Activated naive CD4-positive, alpha-beta T cell treated with anti-CD3 and anti-CD28 coated beads, Interleukin-2, amount 50 U/mL, for 24 hours (primary cell): ENCODE results near the gene TXNDC5.
"Not testable (repeated sequence)": the region's sequence is repeated elsewhere in the genome, so short reads cannot be mapped to it uniquely, and the experiment has no call there.

Experiments used
- H3K27ac Mint-ChIP-seq: one replicate; pipeline ENCODE4 v1.8.0; 2021; ENCODE audit warnings: mild to moderate bottlenecking, mixed read lengths
- H3K27me3 Mint-ChIP-seq: one replicate; pipeline ENCODE4 v1.8.0; 2021; ENCODE audit warnings: mixed read lengths
- H3K36me3 Mint-ChIP-seq: one replicate; pipeline ENCODE4 v1.8.0; 2021; ENCODE audit warnings: mixed read lengths
- H3K4me1 Mint-ChIP-seq: one replicate; pipeline ENCODE4 v1.8.0; 2021; ENCODE audit warnings: mixed read lengths
- H3K4me3 Mint-ChIP-seq: one replicate; pipeline ENCODE4 v1.8.0; 2021; ENCODE audit warnings: mild to moderate bottlenecking, mixed read lengths
- H3K9me3 Mint-ChIP-seq: one replicate; pipeline ENCODE4 v1.8.0; 2021; ENCODE audit warnings: mixed read lengths

The TXNDC5 gene

GRCh38 chr6:7904654-7905319, 5.8 kb downstream of the TXNDC5 start:
- Mint-ChIP-seq H3K27ac (no peak overlapping the region), H3K4me1 (no peaks in the 10 kb centered on the region), H3K4me3 (no peak overlapping the region), H3K27me3 (no peaks in the 10 kb centered on the region), H3K9me3 (no peaks in the 10 kb centered on the region), H3K36me3 (peaks cover 5% of the 10 kb centered on the region)

GRCh38 chr6:7903673-7904072, 6.9 kb downstream of the TXNDC5 start:
- Mint-ChIP-seq H3K27me3 (no peaks in the 10 kb centered on the region), H3K27ac (no peak overlapping the region), H3K4me1 (no peaks in the 10 kb centered on the region), H3K9me3 (no peaks in the 10 kb centered on the region), H3K4me3 (no peak overlapping the region), H3K36me3 (peaks cover 6% of the 10 kb centered on the region)

GRCh38 chr6:7902867-7903266, 7.7 kb downstream of the TXNDC5 start:
- Mint-ChIP-seq H3K27ac (no peak overlapping the region), H3K4me1 (no peaks in the 10 kb centered on the region), H3K27me3 (no peaks in the 10 kb centered on the region), H3K9me3 (no peaks in the 10 kb centered on the region), H3K36me3 (peaks cover 9% of the 10 kb centered on the region), H3K4me3 (no peak overlapping the region)

- Mint-ChIP-seq H3K4me1 (no peaks in the 10 kb centered on the region), H3K36me3 (peaks cover 9% of the 10 kb centered on the region), H3K27ac (no peak overlapping the region), H3K9me3 (no peaks in the 10 kb centered on the region), H3K27me3 (no peaks in the 10 kb centered on the region), H3K4me3 (no peak overlapping the region)
Observed at GRCh38 chr6:7902221-7902620, 8.4 kb downstream of the TXNDC5 start.

- no peaks in the 10 kb centered on the region for H3K4me1 Mint-ChIP-seq
- no peak overlapping the region for H3K27ac Mint-ChIP-seq
- H3K4me3 Mint-ChIP-seq = no peak overlapping the region
Observed at GRCh38 chr6:7901780-7902179, 8.8 kb downstream of the TXNDC5 start.

GRCh38 chr6:7901056-7901455, 9.5 kb downstream of the TXNDC5 start:
- Mint-ChIP-seq H3K4me3 (no peak overlapping the region), H3K36me3 (peaks cover 9% of the 10 kb centered on the region), H3K27ac (no peak overlapping the region)

More at GRCh38 chr6:7901780-7902179, 8.8 kb downstream of the TXNDC5 start:
- H3K9me3 Mint-ChIP-seq = no peaks in the 10 kb centered on the region
- H3K27me3 Mint-ChIP-seq = no peaks in the 10 kb centered on the region
- H3K36me3 Mint-ChIP-seq = peaks cover 9% of the 10 kb centered on the region

GRCh38 chr6:7900621-7901020, 10.0 kb downstream of the TXNDC5 start:
- Mint-ChIP-seq H3K27me3 (no peaks in the 10 kb centered on the region), H3K4me1 (no peaks in the 10 kb centered on the region), H3K36me3 (peaks cover 11% of the 10 kb centered on the region), H3K27ac (no peak overlapping the region), H3K9me3 (no peaks in the 10 kb centered on the region), H3K4me3 (no peak overlapping the region)

More at GRCh38 chr6:7901056-7901455, 9.5 kb downstream of the TXNDC5 start:
- Mint-ChIP-seq H3K4me1 (no peaks in the 10 kb centered on the region), H3K27me3 (no peaks in the 10 kb centered on the region), H3K9me3 (no peaks in the 10 kb centered on the region)

GRCh38 chr6:7899889-7900213, 10.7 kb downstream of the TXNDC5 start:
- H3K9me3 Mint-ChIP-seq = no peaks in the 10 kb centered on the region
- H3K27me3 Mint-ChIP-seq = no peaks in the 10 kb centered on the region
- H3K27ac Mint-ChIP-seq = no peak overlapping the region
- H3K36me3 Mint-ChIP-seq = peaks cover 9% of the 10 kb centered on the region
- H3K4me1 Mint-ChIP-seq = no peaks in the 10 kb centered on the region
- H3K4me3 Mint-ChIP-seq = no peak overlapping the region

GRCh38 chr6:7899101-7899888, 11.3 kb downstream of the TXNDC5 start:
- H3K9me3 Mint-ChIP-seq = no peaks in the 10 kb centered on the region
- H3K4me1 Mint-ChIP-seq = no peaks in the 10 kb centered on the region
- H3K36me3 Mint-ChIP-seq = peaks cover 13% of the 10 kb centered on the region
- H3K27ac Mint-ChIP-seq = no peak overlapping the region
- H3K27me3 Mint-ChIP-seq = no peaks in the 10 kb centered on the region
- no peak overlapping the region for H3K4me3 Mint-ChIP-seq

- not testable (repeated sequence) for H3K27ac Mint-ChIP-seq, H3K9me3 Mint-ChIP-seq, H3K4me1 Mint-ChIP-seq, H3K27me3 Mint-ChIP-seq, H3K4me3 Mint-ChIP-seq
- peaks cover 12% of the 10 kb centered on the region for H3K36me3 Mint-ChIP-seq
Observed at GRCh38 chr6:7898193-7898586, 12.4 kb downstream of the TXNDC5 start.

- no peak overlapping the region for H3K27ac Mint-ChIP-seq
- no peak overlapping the region for H3K4me3 Mint-ChIP-seq
- H3K4me1 Mint-ChIP-seq = no peaks in the 10 kb centered on the region
- no peaks in the 10 kb centered on the region for H3K27me3 Mint-ChIP-seq
- H3K36me3 Mint-ChIP-seq = peaks cover 12% of the 10 kb centered on the region
- H3K9me3 Mint-ChIP-seq = no peaks in the 10 kb centered on the region
Observed at GRCh38 chr6:7897461-7898192, 13.0 kb downstream of the TXNDC5 start.

- Mint-ChIP-seq H3K9me3 (no peaks in the 10 kb centered on the region), H3K4me1 (no peaks in the 10 kb centered on the region), H3K27me3 (no peaks in the 10 kb centered on the region), H3K27ac (no peak overlapping the region), H3K4me3 (no peak overlapping the region), H3K36me3 (peaks cover 13% of the 10 kb centered on the region)
Observed at GRCh38 chr6:7896465-7896987, 14.1 kb downstream of the TXNDC5 start.

GRCh38 chr6:7895125-7895423, 15.5 kb downstream of the TXNDC5 start:
- no peak overlapping the region for H3K4me3 Mint-ChIP-seq
- H3K27ac Mint-ChIP-seq = no peak overlapping the region
- H3K27me3 Mint-ChIP-seq = no peaks in the 10 kb centered on the region
- no peaks in the 10 kb centered on the region for H3K9me3 Mint-ChIP-seq
- H3K36me3 Mint-ChIP-seq = peaks cover 17% of the 10 kb centered on the region
- no peaks in the 10 kb centered on the region for H3K4me1 Mint-ChIP-seq

- Mint-ChIP-seq H3K27ac (no peak overlapping the region), H3K36me3 (peaks cover 17% of the 10 kb centered on the region), H3K4me3 (no peak overlapping the region), H3K4me1 (no peaks in the 10 kb centered on the region), H3K9me3 (no peaks in the 10 kb centered on the region), H3K27me3 (no peaks in the 10 kb centered on the region)
Observed at GRCh38 chr6:7894262-7895124, 16.1 kb downstream of the TXNDC5 start.

GRCh38 chr6:7893342-7893741, 17.2 kb downstream of the TXNDC5 start:
- Mint-ChIP-seq H3K4me3 (no peak overlapping the region), H3K36me3 (peaks cover 12% of the 10 kb centered on the region), H3K4me1 (no peaks in the 10 kb centered on the region), H3K27me3 (no peaks in the 10 kb centered on the region), H3K27ac (no peak overlapping the region), H3K9me3 (no peaks in the 10 kb centered on the region)
